Activated B cell treated with CpG ODN at 0.5 μM for 24 hours (primary cell): Measurements from ENCODE around the gene CD81. TPM values are rescaled to one million over a fixed set of nuclear protein-coding genes. Genes with fewer than 3 reads are reported as not detected.
"Not testable (repeated sequence)": the region's sequence is repeated elsewhere in the genome, so short reads cannot be mapped to it uniquely, and the experiment has no call there.

ENCODE experiments used
- ATAC-seq: fragments of 200-7000 bp; cut with Tn5 transposase; one replicate; pipeline ENCODE4 v1.10.0; 2021; ENCODE audit warnings: low read depth, mild to moderate bottlenecking, moderate library complexity
- CTCF ChIA-PET: fragments of 350-600 bp; sonication (Branson Sonifier 250); formaldehyde crosslinking; loops from one replicate; lab custom pipeline; 2021; ENCODE audit warnings: antibody characterized with exemption; lab: Charles Lee
- POLR2A ChIA-PET: fragments of 350-600 bp; sonication (Branson Sonifier 250); formaldehyde crosslinking; loops from one replicate; lab custom pipeline; 2021; ENCODE audit warnings: antibody characterized with exemption; lab: Charles Lee
- DNase-seq: peaks from one replicate; pipeline ENCODE4 v3.0.0; 2022
- H3K27ac Mint-ChIP-seq: one replicate; pipeline ENCODE4 v1.8.0; 2020; ENCODE audit warnings: mixed read lengths
- H3K27me3 Mint-ChIP-seq: one replicate; pipeline ENCODE4 v1.8.0; 2021; ENCODE audit warnings: mixed read lengths
- H3K36me3 Mint-ChIP-seq: one replicate; pipeline ENCODE4 v1.8.0; 2021; ENCODE audit warnings: low read depth, mixed read lengths
- H3K4me1 Mint-ChIP-seq: one replicate; pipeline ENCODE4 v1.8.0; 2021; ENCODE audit warnings: mixed read lengths
- H3K4me3 Mint-ChIP-seq: one replicate; pipeline ENCODE4 v1.8.0; 2020; ENCODE audit warnings: mild to moderate bottlenecking, mixed read lengths
- H3K9me3 Mint-ChIP-seq: one replicate; pipeline ENCODE4 v1.8.0; 2020; ENCODE audit warnings: mixed read lengths
- intact Hi-C: fragments of 100-400 bp; cut with micrococcal nuclease; formaldehyde crosslinking; loops from one replicate; pipeline ENCODE4 v1.15.1; 2024
- total RNA-seq: library from RNA; stranded (reverse); gene quantifications from 2 replicates; pipeline ENCODE4 v1.2.3, GENCODE V29; 2022
- TF ChIP-seq, protein P1 (sequence below): fragments of 200-600 bp; IDR thresholded peaks from one replicate; pipeline ENCODE4 v1.8.0; 2022; ENCODE audit warnings: antibody characterized with exemption, mild to moderate bottlenecking

The CD81 gene
- total RNA-seq, 1 donor from 2014 or later = 132 TPM

DNA sequence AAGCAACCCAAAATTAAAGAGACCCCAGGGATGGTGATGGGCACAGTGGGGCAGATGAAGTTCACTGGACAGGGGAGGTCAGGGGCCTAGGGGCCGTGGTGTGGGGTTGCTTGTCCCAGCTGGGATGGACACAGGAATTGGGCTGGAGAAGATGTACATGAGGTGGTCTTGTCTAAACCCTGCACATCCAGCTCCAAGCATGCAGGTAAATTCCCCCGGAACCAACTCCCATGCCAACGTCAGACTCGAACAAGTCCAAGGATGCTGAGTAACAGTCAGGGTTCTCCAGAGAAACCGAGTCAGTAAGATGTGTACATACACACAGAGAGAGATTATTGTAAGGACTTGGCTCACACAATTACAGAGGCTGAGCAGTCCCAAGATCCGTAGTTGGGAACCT is 46.4 kb upstream of the CD81 start:
- POLR2A ChIA-PET = no interaction called here

DNA sequence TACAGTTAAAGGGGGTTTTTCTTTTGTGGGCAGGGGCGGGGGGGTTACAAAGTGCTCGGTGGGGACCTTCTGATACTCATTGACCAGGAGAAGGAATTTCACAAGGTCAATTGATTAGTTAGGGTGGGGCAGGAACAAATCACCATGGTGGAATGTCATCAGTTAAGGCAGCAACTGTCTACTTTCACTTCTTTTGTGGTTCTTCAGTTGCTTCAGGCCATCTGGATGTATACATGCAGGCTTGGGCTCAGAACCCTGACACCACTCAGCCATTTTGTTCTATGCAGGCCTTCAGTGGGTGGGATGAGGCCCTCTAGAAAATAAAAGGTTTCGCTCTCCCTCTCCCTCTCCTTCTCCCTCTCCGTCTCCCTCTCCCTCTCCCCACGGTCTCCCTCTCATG is 45.7 kb upstream of the CD81 start:
- ATAC-seq (no peak), DNase-seq (no peak)
- H3K27me3 Mint-ChIP-seq = peaks cover 6% of the 10 kb centered on the region
- no peaks in the 10 kb centered on the region for H3K4me1 Mint-ChIP-seq
- peaks cover 3% of the 10 kb centered on the region for H3K36me3 Mint-ChIP-seq
- TF ChIP-seq, protein P1, sequence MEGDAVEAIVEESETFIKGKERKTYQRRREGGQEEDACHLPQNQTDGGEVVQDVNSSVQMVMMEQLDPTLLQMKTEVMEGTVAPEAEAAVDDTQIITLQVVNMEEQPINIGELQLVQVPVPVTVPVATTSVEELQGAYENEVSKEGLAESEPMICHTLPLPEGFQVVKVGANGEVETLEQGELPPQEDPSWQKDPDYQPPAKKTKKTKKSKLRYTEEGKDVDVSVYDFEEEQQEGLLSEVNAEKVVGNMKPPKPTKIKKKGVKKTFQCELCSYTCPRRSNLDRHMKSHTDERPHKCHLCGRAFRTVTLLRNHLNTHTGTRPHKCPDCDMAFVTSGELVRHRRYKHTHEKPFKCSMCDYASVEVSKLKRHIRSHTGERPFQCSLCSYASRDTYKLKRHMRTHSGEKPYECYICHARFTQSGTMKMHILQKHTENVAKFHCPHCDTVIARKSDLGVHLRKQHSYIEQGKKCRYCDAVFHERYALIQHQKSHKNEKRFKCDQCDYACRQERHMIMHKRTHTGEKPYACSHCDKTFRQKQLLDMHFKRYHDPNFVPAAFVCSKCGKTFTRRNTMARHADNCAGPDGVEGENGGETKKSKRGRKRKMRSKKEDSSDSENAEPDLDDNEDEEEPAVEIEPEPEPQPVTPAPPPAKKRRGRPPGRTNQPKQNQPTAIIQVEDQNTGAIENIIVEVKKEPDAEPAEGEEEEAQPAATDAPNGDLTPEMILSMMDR = no peak
- no peak overlapping the region for H3K27ac Mint-ChIP-seq
- no peak overlapping the region for H3K4me3 Mint-ChIP-seq
- ChIA-PET CTCF (no interaction called here), POLR2A (no interaction called here)
- intact Hi-C loops = no loop called here
- H3K9me3 Mint-ChIP-seq = peaks cover 11% of the 10 kb centered on the region

More for the DNA sequence above, 46.4 kb upstream of the CD81 start:
- peaks cover 8% of the 10 kb centered on the region for H3K27me3 Mint-ChIP-seq
- DNase-seq = no peak
- intact Hi-C loops = no loop called here
- no peak for ATAC-seq
- TF ChIP-seq, protein P1 = no peak
- CTCF ChIA-PET = no interaction called here
- peaks cover 3% of the 10 kb centered on the region for H3K36me3 Mint-ChIP-seq
- no peaks in the 10 kb centered on the region for H3K4me1 Mint-ChIP-seq
- no peak overlapping the region for H3K4me3 Mint-ChIP-seq
- no peak overlapping the region for H3K27ac Mint-ChIP-seq
- H3K9me3 Mint-ChIP-seq = peaks cover 11% of the 10 kb centered on the region

DNA sequence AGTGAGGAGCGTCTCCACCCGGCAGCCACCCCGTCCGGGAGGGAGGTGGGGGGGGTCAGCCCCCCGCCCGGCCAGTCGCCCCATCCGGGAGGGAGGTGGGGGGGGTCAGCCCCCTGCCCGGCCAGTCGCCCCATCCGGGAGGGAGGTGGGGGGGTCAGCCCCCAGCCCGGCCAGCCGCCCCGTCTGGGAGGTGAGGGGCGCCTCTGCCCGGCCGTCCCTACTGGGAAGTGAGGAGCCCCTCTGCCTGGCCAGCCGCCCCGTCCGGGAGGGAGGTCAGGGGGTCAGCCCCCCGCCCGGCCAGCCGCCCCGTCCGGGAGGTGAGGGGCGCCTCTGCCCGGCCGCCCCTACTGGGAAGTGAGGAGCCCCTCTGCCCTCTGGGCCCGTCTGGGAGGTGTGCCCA is 44.5 kb upstream of the CD81 start:
- CTCF ChIA-PET, H3K36me3 Mint-ChIP-seq, POLR2A ChIA-PET, H3K27ac Mint-ChIP-seq, DNase-seq, ATAC-seq, H3K4me1 Mint-ChIP-seq, H3K4me3 Mint-ChIP-seq, intact Hi-C loops, H3K27me3 Mint-ChIP-seq: not testable (repeated sequence)
- peaks cover 11% of the 10 kb centered on the region for H3K9me3 Mint-ChIP-seq

DNA sequence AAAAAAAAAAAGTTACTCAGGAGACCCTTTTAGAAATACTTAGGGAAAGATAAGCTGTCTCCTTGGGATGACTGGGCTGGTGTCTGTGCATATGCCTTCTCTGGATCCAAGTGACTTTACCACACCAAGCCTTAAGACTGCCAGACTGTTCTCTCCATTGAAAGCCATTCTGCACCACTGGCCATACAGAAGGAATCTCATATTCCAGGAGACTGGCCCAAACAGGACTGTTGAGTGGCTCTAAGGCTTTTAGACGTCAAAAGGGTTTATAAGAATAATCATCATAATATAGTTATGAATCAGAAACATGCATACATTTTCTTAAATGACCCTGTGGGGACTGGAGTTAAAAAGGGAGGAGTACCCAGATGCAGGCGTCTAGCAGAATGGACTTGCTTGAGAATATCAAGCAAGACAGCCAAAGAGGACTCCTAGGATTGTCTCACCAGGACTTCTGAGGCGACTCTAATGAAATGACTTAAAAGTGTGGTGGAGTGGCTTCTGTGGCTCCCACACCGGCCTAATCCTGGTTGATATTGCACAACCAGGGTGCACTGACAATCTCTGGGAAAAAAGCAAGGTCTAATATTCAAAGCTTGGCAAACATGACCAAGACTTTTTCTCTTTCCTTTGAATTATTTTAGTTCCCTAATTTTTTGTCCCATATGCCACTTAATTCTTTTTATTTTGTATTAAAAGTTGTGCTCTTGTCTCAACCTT is 43.5 kb upstream of the CD81 start:
- not testable (repeated sequence) for H3K4me1 Mint-ChIP-seq, H3K36me3 Mint-ChIP-seq, ATAC-seq

DNA sequence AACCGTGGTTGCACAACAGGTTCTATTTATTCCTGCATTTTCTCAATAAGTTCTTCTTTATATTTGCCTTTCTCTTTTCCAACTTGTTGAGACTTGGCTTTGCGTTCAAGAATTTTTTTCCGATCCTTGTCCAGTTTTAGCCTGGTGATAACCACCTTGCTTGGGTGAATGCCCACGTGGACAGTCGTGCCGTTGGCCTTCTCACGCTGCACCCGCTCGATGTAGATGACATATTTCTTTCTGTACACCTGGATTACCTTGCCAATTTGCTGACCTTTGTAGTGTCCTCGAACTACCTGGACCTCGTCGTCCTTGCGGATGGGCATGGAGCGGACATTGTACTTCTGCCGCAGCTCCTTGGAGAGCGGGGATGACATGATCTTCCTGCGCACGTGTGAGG is 41.8 kb upstream of the CD81 start:
- H3K36me3 Mint-ChIP-seq, ATAC-seq, intact Hi-C loops, POLR2A ChIA-PET, H3K4me3 Mint-ChIP-seq, H3K27ac Mint-ChIP-seq, H3K4me1 Mint-ChIP-seq, H3K27me3 Mint-ChIP-seq, CTCF ChIA-PET, DNase-seq: not testable (repeated sequence)
- H3K9me3 Mint-ChIP-seq = peaks cover 11% of the 10 kb centered on the region

More for the DNA sequence above, 43.5 kb upstream of the CD81 start:
- H3K27me3 Mint-ChIP-seq, intact Hi-C loops, CTCF ChIA-PET, DNase-seq, H3K27ac Mint-ChIP-seq, POLR2A ChIA-PET, H3K4me3 Mint-ChIP-seq: not testable (repeated sequence)
- peaks cover 11% of the 10 kb centered on the region for H3K9me3 Mint-ChIP-seq

DNA sequence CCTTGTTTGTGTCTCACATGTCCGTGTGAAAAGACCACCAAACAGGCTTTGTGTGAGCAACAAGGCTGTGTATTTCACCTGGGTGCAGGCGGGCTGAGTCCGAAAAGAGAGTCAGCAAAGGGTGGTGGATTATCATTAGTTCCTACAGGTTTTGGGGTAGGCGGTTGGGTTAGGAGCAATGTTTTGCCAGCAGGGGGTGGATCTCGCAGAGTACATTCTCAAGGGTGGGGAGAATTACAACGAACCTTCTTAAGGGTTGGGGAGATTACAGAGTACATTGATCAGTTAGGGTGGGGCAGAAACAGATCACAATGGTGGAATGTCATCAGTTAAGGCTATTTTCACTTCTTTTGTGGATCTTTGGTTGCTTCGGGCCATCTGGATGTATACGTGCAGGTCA is 38.4 kb upstream of the CD81 start:
- H3K4me3 Mint-ChIP-seq, DNase-seq, H3K27me3 Mint-ChIP-seq, H3K4me1 Mint-ChIP-seq, H3K27ac Mint-ChIP-seq, ATAC-seq, H3K36me3 Mint-ChIP-seq, POLR2A ChIA-PET, H3K9me3 Mint-ChIP-seq: not testable (repeated sequence)
- CTCF ChIA-PET = interaction anchor here (0.9 to 2.6 kb wide), 3 partner anchors 34 to 82 kb away, joined by 3 to 11 read pairs (median 6); partner anchors contain the start of gene TSSC4
- intact Hi-C loops = loop anchor here (1.0 kb wide), 1 partner anchor 81 kb away; no protein-coding TSS in a partner anchor

DNA sequence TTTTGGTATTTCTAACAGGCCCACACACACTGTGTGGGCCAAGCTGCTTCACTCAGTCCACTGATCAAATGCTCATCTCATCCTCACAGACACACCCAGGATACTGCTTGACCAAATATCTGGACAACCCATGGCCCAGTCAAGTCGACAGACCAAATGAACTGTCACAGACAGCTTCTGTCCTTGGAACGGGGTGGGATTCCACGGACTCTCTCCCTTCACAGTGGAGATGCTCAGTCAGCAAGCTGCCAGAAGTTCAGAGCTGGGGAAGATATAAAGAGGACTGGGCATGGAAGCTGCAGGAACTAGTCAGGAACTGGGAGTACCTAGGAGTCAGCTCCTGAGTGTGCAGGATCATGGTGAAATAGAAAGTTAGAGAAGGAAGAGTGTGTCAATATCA is 34.6 kb upstream of the CD81 start:
- TF ChIP-seq, protein P1 = no peak
- ATAC-seq (no peak), DNase-seq (no peak)
- ChIA-PET POLR2A (no interaction called here), CTCF (no interaction called here)
- peaks cover 8% of the 10 kb centered on the region for H3K9me3 Mint-ChIP-seq
- peaks cover 1% of the 10 kb centered on the region for H3K27me3 Mint-ChIP-seq
- no peak overlapping the region for H3K4me3 Mint-ChIP-seq
- intact Hi-C loops = no loop called here
- no peaks in the 10 kb centered on the region for H3K36me3 Mint-ChIP-seq
- peaks cover 4% of the 10 kb centered on the region for H3K4me1 Mint-ChIP-seq
- H3K27ac Mint-ChIP-seq = no peak overlapping the region
